Neural cell (in vitro differentiated cells): ENCODE measurements around the gene PKM. TPM values are rescaled to one million over a fixed set of nuclear protein-coding genes. Genes with fewer than 3 reads are reported as not detected.

Experiments used
- polyA plus RNA-seq: library from polyadenylated mRNA; depleted of rRNA; stranded (reverse); fragments of >200 nt; gene quantifications from 2 replicates; pipeline ENCODE4 v1.2.3, GENCODE V29; 2014

Gene PKM
- polyA plus RNA-seq, 1 donor from 2014 or later = 361 TPM

Other genes with a start within 250 kb of the PKM start
- gene MYO9A, start 113.0 kb downstream of the PKM start, polyA plus RNA-seq = 20.7 and 22.7 TPM in 2 replicates
- gene SENP8, start 112.8 kb downstream of the PKM start, polyA plus RNA-seq = 3.2 and 7.4 TPM in 2 replicates
- 1.9 and 3.2 TPM in 2 replicates for gene GRAMD2A, start 33.4 kb downstream of the PKM start, polyA plus RNA-seq
- gene PARP6, start 41.4 kb upstream of the PKM start, polyA plus RNA-seq = 200 and 218 TPM in 2 replicates
- 68.6 and 90.1 TPM in 2 replicates for gene CELF6, start 89.0 kb upstream of the PKM start, polyA plus RNA-seq
- 105 TPM in 2 replicates for gene HEXA, start 144.8 kb upstream of the PKM start, polyA plus RNA-seq
- not detected in 2 replicates for gene TMEM202, start 167.1 kb upstream of the PKM start, polyA plus RNA-seq
- 72.1 and 76.7 TPM in 2 replicates for gene ARIH1, start 243.1 kb upstream of the PKM start, polyA plus RNA-seq